ENCODE measurements around the gene IGHMBP2.

IGHMBP2 gene

DNA sequence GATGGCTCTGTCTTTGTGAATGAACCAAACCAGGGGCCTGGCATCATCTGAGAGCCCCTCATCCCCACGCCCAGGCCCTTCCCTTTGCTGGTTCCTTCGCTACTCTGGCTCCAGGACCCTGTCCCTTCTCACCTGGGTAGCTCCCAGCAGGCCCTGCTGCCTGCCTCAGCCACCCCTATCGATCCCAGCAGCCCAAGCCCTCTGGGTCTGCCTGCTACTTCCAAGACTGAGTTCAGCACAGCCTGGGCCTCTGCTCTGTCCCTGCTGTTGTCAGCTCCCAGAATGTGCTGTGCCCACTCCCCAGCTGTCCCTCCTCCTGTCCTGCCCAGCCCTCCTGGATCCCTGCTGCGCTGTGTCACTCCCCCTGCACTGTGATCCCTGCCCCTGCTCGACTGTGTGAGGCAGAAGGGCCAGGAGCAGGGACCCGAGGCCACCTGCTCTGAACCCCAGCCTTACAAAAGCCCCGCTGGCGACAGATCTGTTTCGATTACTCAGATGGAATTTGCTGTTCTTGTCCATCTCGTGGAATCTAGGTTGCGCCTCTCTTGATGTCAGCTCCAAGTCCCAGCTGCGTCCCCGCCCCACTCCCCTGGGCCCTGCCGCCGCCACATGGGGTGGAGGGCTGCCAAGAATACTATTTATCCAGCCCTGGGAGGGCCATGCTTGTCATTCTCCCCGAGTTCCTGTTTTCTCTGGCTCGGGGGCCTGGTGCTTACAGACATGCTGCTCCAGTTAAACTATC lies 13.0 kb upstream of the IGHMBP2 start:
- no peak for DNase-seq

DNA sequence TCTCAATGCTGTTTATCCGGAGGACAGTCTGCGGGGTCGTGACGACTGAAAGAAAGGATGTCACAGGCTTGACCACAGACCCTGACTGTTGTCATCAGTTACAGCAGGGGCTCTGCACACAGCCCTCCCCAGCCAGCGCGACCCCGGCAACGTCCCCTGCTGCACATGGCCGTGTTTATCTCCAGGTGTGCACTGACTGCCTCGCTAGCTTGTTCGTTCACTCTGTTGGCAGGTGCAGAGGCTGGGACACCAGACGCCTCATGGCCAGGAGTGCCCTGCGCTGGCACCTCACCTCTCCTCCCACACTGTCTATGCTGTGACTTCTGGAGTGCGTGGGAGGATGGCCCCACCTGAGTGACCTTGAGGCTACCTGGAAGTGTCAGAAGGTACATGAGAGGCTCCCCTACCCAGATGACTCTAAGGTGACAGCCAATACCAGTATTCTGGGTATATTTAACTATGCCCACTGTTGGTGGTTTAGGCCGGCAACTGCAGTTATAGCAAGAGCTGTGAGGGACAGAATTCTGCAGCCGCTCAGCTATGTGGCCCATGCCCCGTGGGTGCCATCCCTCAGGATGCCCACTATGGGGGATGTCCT lies 12.2 kb upstream of the IGHMBP2 start:
- DNase-seq = no peak

DNA sequence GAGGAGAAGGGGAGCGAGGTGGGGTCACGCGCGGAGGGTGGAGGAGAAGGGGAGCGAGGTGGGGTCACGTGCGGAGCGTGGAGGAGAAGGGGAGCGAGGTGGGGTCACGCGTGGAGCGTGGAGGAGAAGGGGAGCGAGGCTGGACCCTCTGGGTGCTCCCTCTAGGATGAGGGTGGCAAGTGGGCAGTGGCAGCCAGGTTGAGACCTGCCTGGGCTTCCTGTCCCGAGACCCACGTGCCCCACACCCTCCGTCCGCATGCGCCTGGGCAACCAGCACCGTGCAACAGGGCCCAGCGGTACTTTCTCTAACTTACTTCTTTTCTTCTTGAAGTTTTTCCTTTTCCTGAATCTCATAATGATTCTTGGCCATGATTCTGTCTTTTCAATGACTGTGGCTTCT lies 11.1 kb upstream of the IGHMBP2 start:
- DNase-seq = no peak

DNA sequence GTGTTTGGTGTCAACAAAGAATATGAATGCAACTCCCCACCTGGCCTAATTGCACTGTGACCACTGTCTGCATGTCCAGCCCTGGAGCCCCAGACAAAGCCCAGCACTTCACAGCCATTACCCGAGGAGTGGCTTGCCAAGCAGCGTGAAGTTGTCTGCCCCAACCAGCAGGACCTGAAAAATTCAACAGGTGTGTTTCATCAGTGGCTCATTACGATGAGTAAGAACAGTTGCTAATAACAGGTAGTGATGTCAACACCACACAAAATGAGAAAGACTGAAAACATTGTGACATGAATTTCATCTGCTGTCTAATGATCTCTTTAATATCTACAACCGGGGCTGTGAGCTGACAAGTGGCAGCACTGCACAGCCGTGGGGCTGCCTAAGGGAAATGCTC lies 10.4 kb upstream of the IGHMBP2 start:
- DNase-seq = no peak

DNA sequence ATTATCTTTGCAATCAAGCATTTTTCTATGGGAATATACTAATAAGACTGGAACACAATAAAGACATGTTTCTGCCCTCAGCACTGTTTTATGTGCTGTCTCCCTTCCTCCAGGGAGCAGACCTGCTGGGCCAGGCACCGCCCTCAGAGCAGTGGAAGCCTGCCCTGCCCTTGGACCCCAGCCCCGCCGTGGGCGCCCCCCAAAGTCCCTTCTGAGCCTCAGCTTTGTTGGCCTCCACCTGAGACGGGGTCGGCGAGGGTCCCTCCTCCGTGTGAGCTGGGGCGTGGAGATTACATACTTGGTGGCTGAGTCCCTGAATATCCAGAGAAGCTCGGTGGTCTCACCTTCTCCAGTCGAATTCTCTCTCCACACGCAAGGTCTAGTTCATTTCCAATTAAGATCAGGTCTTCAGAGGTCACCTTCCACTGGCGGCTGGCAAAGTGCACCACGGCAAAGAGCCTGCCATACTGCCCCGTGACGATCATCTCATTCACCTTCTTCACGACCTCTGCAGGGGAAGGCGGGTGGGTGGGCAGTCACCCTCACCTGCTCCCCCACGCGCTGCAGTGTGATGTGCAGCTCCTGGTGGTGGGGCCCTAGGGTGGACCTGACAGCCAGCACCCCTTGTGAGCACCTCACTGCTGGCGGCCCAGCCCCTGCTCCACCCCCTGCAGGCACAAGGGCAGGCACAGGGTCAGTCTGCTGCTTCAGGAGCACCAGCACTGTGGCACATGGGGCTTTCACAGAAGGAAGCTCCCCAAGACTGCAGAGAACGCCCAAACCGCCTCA lies 7.3 kb upstream of the IGHMBP2 start:
- no peak for DNase-seq

DNA sequence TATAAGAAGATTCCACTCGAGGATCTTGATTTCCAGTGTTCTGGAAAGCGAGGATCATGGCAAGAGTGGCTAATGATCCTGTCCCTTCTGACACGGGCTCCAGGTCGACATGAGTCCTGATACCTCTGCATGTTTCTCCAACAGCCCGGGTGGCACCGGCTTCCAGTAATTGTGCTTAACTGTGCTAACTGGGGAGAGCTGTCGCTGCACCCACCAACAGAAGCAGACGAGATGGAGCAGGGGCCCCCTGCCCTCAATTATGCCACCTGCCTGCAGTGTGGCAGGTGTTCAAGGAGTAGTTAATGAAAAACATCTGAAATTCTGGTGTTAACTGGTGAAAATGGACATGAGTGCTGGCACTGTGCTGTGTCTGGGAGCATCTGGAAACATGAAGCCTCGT lies 6.2 kb upstream of the IGHMBP2 start:
- no peak for DNase-seq

DNA sequence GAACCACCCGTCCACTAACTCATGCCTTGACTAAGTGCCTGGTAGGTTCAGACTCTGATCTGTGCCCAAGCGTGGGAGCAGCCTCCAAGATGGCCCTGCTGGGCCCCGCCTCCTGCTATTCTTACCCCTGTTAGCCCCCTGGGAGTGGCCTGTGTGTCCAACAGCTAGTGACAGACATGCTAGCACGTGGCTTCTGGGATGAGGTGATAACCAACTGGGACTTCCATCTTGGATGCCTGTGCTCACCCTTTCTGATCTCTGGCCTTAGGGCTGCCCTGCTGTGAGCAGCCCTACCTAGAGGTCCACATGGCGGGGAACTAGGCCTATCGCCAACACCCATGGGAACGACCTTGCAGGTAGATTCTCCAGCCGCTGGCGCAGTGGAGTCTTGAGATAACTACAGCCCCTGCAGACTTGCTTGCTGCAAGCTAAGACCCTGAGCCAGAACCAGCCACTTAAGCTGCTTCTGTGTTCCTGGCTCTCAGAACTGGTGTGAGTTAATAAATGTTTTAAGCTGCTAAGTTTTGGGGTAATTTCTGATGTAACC lies 2.8 kb upstream of the IGHMBP2 start:
- DNase-seq = no peak

DNA sequence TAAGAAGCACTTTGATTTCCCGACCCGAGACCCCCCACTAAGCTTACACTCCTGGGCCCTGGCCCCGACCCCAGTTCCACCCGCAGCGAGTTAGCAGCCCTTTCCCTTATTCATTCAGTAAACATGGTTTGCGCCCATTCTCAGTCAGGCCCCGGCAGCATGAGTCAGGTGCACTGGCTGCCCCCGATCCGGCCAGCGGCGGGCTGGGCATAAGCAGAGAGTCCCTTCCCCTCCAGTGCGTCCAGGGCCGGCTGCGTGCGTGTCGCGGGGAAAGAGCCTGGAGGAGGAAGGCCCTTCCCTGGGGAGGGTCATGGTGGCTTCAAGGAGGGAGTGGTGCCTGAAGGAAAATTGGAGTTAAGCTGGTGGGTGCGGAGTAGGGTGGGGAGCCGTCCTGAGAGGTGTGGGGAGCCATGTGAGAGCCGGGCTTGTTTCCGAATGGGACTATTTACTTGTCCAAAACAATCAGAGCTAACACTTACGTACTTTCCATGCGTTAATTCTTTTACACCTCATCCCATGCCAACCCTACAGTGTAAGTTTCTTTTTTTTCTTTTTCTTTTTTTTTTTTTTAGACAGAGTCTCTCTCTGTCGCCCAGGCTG lies 657 bp downstream of the IGHMBP2 start:
- peak; percentile 23 for DNase-seq

DNA sequence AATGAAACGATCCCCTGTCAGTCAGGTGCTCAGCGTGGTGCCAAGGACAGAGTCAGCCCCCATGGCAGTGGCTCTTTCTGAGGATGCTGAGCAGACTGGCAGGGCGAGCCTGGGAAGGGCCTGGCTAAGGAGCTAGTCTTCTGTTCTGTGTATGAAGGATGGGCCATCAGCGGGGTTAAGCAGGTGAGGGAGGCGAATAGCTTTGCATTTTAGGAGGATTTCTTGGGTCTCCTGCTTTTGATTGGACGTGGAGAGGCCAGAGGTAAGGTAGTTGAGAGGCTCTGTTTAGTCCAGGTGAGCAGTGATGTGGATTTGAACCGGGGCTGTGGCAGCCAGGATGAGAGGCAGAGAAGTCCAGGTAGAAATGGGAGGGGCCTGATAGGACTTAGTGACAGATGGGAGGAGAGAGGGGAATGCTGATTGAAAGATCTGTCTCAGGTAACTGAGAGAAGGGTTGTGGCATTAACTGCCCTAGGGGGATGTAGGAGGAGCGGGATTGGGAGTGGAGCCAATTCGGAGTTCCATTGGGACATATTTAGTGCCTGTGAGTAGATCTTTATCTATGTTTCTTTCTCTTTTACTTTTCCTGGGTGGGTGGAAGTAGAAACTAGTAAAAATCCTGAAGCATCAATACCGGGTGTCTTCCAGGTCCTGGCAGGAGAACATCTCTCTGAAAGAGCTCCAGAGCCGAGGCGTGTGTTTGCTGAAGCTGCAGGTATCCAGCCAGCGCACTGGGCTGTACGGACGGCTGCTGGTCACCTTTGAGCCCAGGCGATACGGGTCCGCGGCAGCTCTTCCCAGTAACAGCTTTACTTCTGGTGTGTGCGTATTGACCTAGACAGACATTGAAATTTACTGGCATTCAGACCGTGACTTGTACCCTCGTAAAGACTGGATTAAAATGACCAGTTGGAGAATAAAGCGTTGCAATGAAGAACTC lies 2.0 kb downstream of the IGHMBP2 start:
- no peak for DNase-seq

DNA sequence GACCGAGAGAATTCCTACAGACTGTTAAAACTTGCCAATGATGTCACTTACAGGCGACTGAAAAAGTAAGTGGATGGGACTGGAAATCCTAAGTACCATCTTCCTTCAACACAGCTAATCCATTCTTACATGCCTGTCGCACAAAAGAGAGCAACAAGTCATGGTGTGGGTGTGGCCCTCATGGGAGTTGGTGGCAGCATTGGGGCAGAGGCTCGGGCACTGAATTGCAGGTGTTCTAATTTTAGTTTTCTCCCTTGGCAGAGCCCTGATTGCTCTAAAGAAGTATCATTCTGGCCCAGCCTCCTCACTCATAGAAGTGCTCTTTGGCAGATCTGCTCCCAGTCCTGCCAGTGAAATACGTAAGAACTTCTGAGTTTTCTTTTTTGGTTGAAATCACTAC lies 4.6 kb downstream of the IGHMBP2 start:
- DNase-seq = no peak

DNA sequence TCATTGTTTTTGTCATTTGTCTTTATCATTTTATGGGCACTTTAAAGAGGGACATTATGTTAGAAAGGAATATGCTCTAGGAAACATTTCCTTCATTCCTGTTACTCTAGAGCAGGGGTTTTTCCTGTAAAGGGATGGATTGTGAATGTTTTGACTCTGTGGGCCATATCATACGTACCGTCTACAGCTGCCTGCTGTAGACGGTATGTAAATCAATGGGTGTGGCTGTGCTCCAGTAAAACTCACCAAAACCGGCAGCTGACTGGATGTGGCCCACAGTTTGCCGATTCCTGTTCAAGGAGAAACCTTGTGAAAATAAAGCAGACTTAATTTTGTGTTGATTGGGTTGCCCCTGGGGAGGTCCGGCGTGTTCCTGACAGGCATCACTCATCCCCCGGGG lies 7.3 kb downstream of the IGHMBP2 start:
- DNase-seq = no peak

DNA sequence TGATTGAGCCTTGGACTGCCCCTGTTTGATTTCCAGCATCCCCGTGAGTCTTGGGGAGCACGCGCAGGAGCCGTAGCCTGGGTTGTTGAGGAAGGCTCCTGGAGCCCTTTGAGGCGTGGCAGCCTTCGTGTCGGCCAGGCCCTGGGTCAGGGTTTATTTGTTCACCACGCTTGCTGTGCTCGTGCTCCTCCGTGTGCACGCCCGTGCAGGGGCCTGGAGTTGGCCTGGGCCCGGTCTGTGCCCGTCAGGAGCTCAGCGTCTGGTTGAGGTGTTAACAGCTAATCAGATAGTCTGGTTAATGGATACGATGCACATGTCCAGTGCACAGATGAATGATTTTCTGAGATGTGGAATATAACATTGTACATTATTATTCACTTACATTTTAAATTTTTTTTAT lies 8.0 kb downstream of the IGHMBP2 start:
- DNase-seq = no peak

DNA sequence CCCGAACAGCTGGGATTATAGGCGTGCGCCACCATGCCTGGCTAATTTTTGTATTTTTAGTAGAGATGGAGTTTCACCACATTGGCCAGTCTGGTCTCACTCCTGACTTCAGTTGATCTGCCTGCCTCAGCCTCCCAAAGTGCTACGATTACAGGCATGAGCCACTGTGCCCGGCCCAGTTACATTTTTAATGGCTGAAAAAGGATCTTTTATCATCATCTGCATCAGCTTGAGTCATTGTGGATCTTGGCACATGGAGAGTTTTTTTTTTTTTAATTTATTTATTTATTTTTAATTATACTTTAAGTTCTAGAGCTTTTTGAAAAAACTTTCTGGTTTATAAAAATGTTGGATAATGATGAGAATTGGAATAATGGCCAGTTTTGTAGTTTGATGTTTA lies 8.6 kb downstream of the IGHMBP2 start:
- no peak for DNase-seq

DNA sequence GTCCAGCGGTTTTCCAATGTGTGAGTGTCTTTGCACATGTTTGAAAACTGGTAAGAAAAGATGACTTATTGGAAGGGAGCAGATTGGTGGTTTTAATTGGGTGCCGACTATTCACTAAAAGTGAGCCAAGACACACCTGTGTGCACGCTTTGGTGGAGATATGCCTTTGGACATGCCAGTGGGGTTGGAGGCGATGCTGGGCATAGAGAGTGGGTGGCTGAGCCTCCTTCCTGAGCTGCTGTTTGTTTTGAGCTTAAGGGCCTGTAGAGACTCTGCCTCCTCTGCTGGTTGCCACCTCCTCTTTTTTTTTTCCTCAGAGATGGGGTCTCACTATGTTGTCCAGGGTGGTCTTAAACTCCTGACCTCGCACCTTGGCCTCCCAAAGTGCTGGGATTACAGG lies 9.5 kb downstream of the IGHMBP2 start:
- DNase-seq = no peak

DNA sequence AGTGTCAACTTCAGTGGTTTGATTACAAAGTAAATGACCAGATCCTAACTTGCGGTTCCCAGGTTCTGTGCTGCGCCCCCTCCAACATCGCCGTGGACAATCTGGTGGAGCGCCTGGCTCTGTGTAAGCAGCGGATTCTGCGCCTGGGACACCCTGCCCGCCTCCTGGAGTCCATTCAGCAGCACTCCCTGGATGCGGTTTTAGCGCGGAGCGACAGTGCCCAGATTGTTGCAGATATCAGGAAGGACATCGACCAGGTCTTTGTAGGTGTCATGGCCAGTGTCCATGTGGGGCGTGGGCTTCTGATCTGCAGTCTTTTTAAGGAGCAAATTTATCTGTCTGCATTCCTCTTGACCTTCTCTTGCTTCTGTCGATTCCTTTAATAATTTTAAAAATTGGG lies 11.1 kb downstream of the IGHMBP2 start:
- no peak for DNase-seq

DNA sequence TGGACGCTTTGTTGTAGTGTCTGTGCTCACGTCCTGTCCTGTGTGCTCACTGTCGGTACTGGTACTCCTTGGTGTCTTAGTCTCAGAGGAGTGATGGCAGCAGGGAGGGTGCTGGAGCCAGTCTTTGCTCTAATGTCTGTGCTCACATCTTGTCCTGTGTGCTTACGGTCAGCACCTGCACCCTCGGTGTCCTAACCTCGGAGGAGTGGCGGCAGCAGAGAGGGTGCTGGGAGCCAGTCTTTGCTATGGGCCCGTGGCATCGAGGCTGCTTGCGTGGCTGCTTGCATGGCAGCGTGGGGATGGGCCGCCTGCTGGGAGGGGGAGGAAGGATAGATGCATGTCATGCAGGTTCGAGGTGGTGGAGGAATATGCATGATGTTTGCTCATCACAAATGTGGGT lies 12.7 kb downstream of the IGHMBP2 start:
- DNase-seq = no peak

DNA sequence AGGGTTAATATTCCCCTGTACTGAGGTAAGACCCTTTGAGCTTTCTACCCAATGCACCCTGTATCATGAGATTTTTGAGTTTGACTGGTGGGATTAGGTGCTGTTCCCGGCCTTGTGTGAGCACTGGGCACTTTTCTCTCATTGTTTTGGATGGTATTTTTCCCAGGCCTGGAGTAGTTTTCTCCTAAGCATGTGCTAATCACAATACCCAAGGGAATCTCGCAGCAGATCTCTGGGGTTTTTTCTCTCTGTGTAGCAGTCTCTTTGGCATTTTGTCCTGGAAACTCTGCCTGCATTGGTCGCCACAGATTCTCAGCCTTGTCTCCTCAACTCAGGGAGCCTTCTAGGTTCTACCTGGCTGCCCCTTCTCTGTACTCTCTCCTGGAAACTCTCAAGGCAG lies 19.9 kb downstream of the IGHMBP2 start:
- no peak for DNase-seq

DNA sequence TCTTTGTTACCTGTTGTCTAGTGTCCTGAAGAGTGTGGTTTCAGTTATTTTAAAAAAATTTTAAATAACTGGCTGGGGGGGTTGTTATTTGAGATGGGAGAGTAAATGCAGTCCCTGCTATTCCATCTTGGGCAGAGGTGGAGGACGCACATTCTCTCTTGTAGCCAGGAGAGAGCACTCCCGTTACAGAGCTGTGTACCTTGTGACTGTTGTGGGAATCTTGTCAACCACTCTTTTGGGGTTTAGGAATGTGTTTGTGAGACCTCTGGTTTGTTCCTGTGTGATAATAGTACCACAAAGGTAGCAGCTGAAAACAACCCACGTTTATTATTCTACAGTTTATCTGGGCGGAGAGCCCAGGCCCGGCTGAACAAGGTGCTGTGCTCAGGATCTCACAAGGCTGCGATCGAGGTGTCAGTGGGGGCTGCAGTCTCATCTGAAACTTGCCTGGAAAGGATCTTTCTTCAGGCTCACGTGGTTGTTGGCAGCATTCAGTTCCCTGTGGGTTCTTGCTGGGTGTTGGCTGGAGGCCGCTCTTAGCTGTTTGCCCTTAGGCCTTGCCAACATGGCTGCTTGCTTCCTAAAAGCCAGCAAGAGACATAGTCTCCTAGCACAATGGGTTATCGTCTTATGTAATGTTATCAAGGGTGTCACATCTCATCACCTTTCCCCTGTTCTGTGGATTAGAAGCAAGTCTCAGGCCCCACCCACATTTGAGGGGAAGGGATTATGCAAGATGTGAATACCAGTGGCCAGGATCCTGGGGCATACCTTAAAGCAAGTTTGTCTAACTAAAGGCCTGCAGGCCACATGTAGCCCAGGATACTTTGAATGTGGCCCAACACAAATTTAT lies 20.6 kb downstream of the IGHMBP2 start:
- DNase-seq = no peak

DNA sequence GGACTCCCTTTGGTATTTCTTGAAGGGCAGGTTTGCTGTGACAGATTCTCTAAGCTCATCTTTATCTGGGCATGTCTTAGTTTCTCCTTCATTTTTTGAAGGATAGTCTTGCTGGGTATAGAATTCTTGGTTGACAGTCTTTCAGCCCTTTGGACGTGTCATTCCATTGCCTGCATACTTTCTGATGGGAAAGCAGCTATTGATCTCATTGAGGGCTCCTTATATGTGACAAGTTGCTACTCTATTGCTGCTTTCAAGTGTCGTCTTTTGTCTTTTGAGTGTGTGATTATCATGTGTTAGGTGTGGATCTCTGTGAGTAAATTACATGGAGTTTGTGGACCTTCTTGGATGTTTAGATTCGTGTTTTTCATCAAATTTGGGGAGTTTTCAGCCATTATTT lies 21.9 kb downstream of the IGHMBP2 start:
- DNase-seq = no peak

DNA sequence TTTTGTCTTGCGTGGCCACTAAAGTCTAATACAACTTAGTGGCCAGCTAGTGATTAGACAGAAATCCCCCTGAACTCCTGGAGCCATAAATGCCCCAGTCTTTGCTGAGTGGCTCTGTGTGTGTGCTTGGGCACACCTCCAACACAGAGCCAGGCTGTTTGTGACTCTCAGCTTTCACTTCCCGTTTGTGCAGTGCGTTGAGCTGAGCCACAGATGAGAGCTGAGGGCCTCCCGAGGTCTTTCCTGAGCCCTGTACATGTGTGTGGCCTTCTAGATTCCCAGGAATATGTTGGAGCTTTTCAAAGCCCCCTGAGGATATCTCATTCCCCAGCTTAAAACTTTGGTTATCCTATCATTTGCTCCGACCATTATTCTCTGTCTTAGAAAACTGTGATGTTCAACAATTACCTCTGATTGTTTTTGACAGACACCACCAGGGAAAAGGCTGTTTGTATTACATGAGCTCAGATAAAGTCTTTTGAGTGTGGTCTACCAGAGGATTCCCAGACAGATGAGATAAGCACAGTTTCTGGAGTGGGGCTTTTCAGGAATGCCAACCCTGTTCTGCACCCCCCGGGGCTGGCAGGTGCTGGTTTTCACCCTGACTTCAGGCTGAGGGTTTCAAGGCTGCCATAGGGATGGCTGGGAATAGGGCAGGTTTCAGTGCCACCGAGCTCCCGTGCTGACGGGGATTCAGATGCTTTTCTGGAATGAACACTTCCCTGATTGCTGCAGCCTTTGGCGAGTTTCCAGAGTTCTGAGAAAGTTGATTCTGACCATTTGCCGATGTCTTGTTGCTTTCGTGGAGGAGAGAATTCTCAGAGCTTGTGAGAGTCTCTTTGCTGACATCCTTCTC lies 23.8 kb downstream of the IGHMBP2 start:
- no peak for DNase-seq

Data from stimulated activated CD4-positive, alpha-beta T cell treated with anti-CD3 and anti-CD28 coated beads, Interleukin-4, amount 100 ng/mL, for 24 hours (primary cell).